HCT116 (cell line): ENCODE measurements around the gene RANBP1. TPM values are rescaled to one million over a fixed set of nuclear protein-coding genes. Genes with fewer than 3 reads are reported as not detected.

Source experiments
- ATAC-seq: fragments of 200-7000 bp; cut with Tn5 transposase; 2 replicates; pipeline ENCODE4 v1.9.1; 2020; ENCODE audit warnings: mild to moderate bottlenecking, moderate library complexity
- BruUV-seq: library from RNA; stranded (reverse); fragments of 400-500 nt; replicated peaks from 2 replicates; lab custom pipeline; 2021; lab: Mats Ljungman, UMichigan
- CTCF ChIA-PET: fragments of 300-600 bp; sonication (Branson Sonifier 250); formaldehyde crosslinking; loops from one replicate; lab custom pipeline; 2021; ENCODE audit warnings: antibody characterized with exemption; lab: Charles Lee
- POLR2A ChIA-PET: fragments of 300-600, 350-600 bp; sonication (Branson Sonifier 250); formaldehyde crosslinking; loops from one replicate; lab custom pipeline; 2021; ENCODE audit warnings: antibody characterized with exemption; lab: Charles Lee
- RAD21 ChIA-PET, 2 experiments: fragments of 300-600 bp; sonication (Branson Sonifier 250); formaldehyde crosslinking; loops; one replicate each; lab custom pipeline; 2023; ENCODE audit warnings: low total read pairs in 2 of 2; ENCODE audit not compliant: uncharacterized antibody in 2 of 2, unreplicated experiment in 2 of 2, low non-redundant PET in 1 of 2; lab: Charles Lee
- DNase-seq: peaks from one replicate; pipeline ENCODE4 v3.0.0-alpha.2; 2010; ENCODE audit warnings: low read depth, low spot score
- H2AFZ ChIP-seq: fragments of 200-600 bp; shearing (Covaris generic), sonication (generic); 2 replicates; pipeline ENCODE4 v1.6.1; 2017; ENCODE audit warnings: low read depth, mixed run types, mixed read lengths, antibody characterized with exemption, low read length; ENCODE audit not compliant: poor library complexity, severe bottlenecking
- H3K27ac ChIP-seq: 2 replicates; pipeline ENCODE4 v1.5.1; 2012; ENCODE audit warnings: low read depth, low read length
- H3K27me3 ChIP-seq: fragments of 200-600 bp; sonication (generic); 2 replicates; pipeline ENCODE4 v1.6.1; 2016; ENCODE audit warnings: mixed run types, low read length, mixed read lengths; ENCODE audit not compliant: insufficient read depth
- H3K36me3 ChIP-seq, 2 experiments: fragments of 200-500 bp in 1 of 2; fragments of 200-600 bp in 1 of 2; sonication (Bioruptor generic) in 1 of 2; sonication (generic) in 1 of 2; 2 replicates each; pipeline versions ENCODE4 v1.5.1 to v1.6.1; 2014 to 2016; ENCODE audit warnings: low read length in 2 of 2, inconsistent platforms in 1 of 2, mixed read lengths in 1 of 2, mixed run types in 1 of 2; ENCODE audit not compliant: insufficient read depth in 2 of 2, control insufficient read depth in 1 of 2
- H3K4me1 ChIP-seq, 2 experiments: fragments of 200-600 bp in 1 of 2; sonication (generic) in 1 of 2; 2 replicates each; pipeline versions ENCODE4 v1.5.1 to v1.6.1; 2012 to 2017; ENCODE audit warnings: low read length in 2 of 2, inconsistent platforms in 1 of 2, mild to moderate bottlenecking in 1 of 2, mixed read lengths in 1 of 2, mixed run types in 1 of 2, moderate library complexity in 1 of 2; ENCODE audit not compliant: insufficient read depth in 2 of 2, control insufficient read depth in 1 of 2
- H3K4me2 ChIP-seq: fragments of 200-600 bp; sonication (generic); 2 replicates; pipeline ENCODE4 v1.6.1; 2017; ENCODE audit warnings: mixed run types, low read length, mixed read lengths
- H3K4me3 ChIP-seq, 2 experiments: fragments of 200-600 bp in 1 of 2; sonication (generic) in 1 of 2; replicated peaks in 1 of 2; 2 replicates each; pipeline ENCODE4 v1.5.1; 2011 to 2016; ENCODE audit warnings: low read length in 2 of 2, control low read depth in 1 of 2, low read depth in 1 of 2, mild to moderate bottlenecking in 1 of 2, mixed read lengths in 1 of 2, mixed run types in 1 of 2
- H3K79me2 ChIP-seq: fragments of 200-600 bp; sonication (generic); 2 replicates; pipeline ENCODE4 v1.6.1; 2017; ENCODE audit warnings: mild to moderate bottlenecking, mixed run types, low read length, moderate library complexity, mixed read lengths; ENCODE audit not compliant: insufficient read depth
- H3K9ac ChIP-seq: fragments of 200-600 bp; sonication (generic); 2 replicates; pipeline ENCODE4 v1.6.1; 2016; ENCODE audit warnings: low read length, mixed read lengths
- H3K9me2 ChIP-seq: fragments of 200-600 bp; sonication (generic), shearing (Covaris generic); 2 replicates; pipeline ENCODE4 v1.6.1; 2017; ENCODE audit warnings: mixed run types, mild to moderate bottlenecking, moderate library complexity; ENCODE audit not compliant: insufficient read depth
- H3K9me3 ChIP-seq, 2 experiments: fragments of 200-500 bp in 1 of 2; fragments of 200-600 bp in 1 of 2; sonication (Bioruptor generic) in 1 of 2; sonication (generic) in 1 of 2; 2 replicates each; pipeline ENCODE4 v1.6.1; 2014 to 2017; ENCODE audit warnings: low read length in 2 of 2, mixed read lengths in 2 of 2, inconsistent platforms in 1 of 2, low read depth in 1 of 2, mild to moderate bottlenecking in 1 of 2, mixed run types in 1 of 2, moderate library complexity in 1 of 2; ENCODE audit not compliant: control insufficient read depth in 1 of 2, insufficient read depth in 1 of 2
- H4K20me1 ChIP-seq: fragments of 200-600 bp; sonication (generic), shearing (Covaris generic); 2 replicates; pipeline ENCODE4 v1.6.1; 2017; ENCODE audit warnings: mixed run types, mild to moderate bottlenecking, moderate library complexity; ENCODE audit not compliant: insufficient read depth
- ATF3 ChIP-seq: IDR thresholded peaks from 2 replicates; pipeline ENCODE4 v1.6.1; 2012
- CBX3 ChIP-seq: IDR thresholded peaks from 2 replicates; pipeline ENCODE4 v1.6.1; 2012; ENCODE audit warnings: low read depth
- CEBPB ChIP-seq: IDR thresholded peaks from 2 replicates; pipeline ENCODE4 v1.6.1; 2012; ENCODE audit warnings: low read depth
- EGR1 ChIP-seq: IDR thresholded peaks from 2 replicates; pipeline ENCODE4 v1.6.1; 2012; ENCODE audit warnings: low read depth
- ELF1 ChIP-seq: IDR thresholded peaks from 2 replicates; pipeline ENCODE4 v1.6.1; 2012; ENCODE audit warnings: low read depth, borderline replicate concordance
- EZH2 ChIP-seq: fragments of 200-600 bp; sonication (generic); IDR thresholded peaks from 2 replicates; pipeline ENCODE4 v1.6.1; 2017; ENCODE audit warnings: antibody characterized with exemption, mixed run types
- POLR2A ChIP-seq: IDR thresholded peaks from 2 replicates; pipeline ENCODE4 v1.7.0; 2011; ENCODE audit warnings: borderline replicate concordance; ENCODE audit not compliant: insufficient read depth, insufficient read length; ENCODE audit errors: extremely low read depth
- POLR2AphosphoS5 ChIP-seq: IDR thresholded peaks from 2 replicates; pipeline ENCODE4 v1.6.1; 2011; ENCODE audit warnings: mild to moderate bottlenecking, low read depth, low read length, moderate library complexity
- RAD21 ChIP-seq: IDR thresholded peaks from 2 replicates; pipeline ENCODE4 v1.6.1; 2012; ENCODE audit warnings: low read depth, mild to moderate bottlenecking
- SRF ChIP-seq: IDR thresholded peaks from 2 replicates; pipeline ENCODE4 v1.6.1; 2012; ENCODE audit warnings: low read depth
- TCF7L2 ChIP-seq: IDR thresholded peaks from 2 replicates; pipeline ENCODE4 v1.7.0; 2011; ENCODE audit warnings: borderline replicate concordance, inconsistent platforms; ENCODE audit not compliant: insufficient read depth, insufficient read length; ENCODE audit errors: extremely low read depth
- ZBTB33 ChIP-seq: IDR thresholded peaks from 2 replicates; pipeline ENCODE4 v1.6.1; 2011; ENCODE audit warnings: mild to moderate bottlenecking, low read length, moderate library complexity; ENCODE audit not compliant: insufficient replicate concordance; ENCODE audit errors: extremely low read depth
- ZFX ChIP-seq: fragments of 450-650 bp; IDR thresholded peaks from 2 replicates; pipeline ENCODE4 v1.6.1; 2017
- ZNF274 ChIP-seq: fragments of 200-500 bp; sonication (Bioruptor generic); IDR thresholded peaks from 2 replicates; pipeline ENCODE4 v1.6.1; 2014; ENCODE audit warnings: mild to moderate bottlenecking, low read depth, low read length, inconsistent platforms
- intact Hi-C: fragments of 100-400 bp; cut with micrococcal nuclease; formaldehyde crosslinking; loops from 2 replicates; pipeline ENCODE4 v1.10.0; 2022
- total RNA-seq: library from RNA; stranded (reverse); gene quantifications from one replicate; pipeline ENCODE4 v1.2.1, GENCODE V29; 2021; ENCODE audit not compliant: unreplicated experiment
- TF ChIP-seq, protein P1 (sequence below), 3 experiments: fragments of 200-600 bp in 1 of 3; sonication (generic) in 1 of 3; IDR thresholded peaks in 2 of 3; conservative IDR thresholded peaks in 1 of 3; 2 replicates each; pipeline ENCODE4 v1.5.1; 2012 to 2017; ENCODE audit warnings: low read depth in 2 of 3, low read length in 2 of 3, antibody characterized with exemption in 1 of 3, borderline replicate concordance in 1 of 3, control low read depth in 1 of 3, mild to moderate bottlenecking in 1 of 3, mixed read lengths in 1 of 3, mixed run types in 1 of 3, moderate library complexity in 1 of 3; ENCODE audit not compliant: insufficient read depth in 1 of 3

RANBP1 gene
- total RNA-seq, 1 experiment from 2014 or later = 351 TPM

DNA sequence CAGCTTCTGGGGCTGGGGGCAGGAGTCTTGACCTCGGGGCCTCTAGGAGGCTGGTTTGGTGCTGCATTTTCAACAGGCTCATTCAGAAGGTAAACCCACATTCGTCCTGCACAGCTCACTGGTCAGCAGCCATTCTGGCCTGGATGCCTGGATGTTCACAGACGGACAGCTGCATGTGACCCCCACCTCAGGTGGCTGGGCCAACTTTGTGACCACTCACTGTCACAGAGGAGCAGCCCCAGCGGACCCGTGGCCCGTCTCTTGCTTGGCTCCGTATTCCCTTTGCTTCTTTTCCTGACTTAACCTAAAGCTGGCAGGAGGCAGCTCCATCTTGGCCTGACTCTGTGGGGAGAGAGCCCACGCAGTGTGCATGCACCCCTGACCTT, 27.6 kb upstream of the RANBP1 start (continued):
- TF ChIP-seq ZNF274 = no peak

- Histone ChIP-seq H3K4me1 (peaks cover 0 to 8% of the 10 kb centered on the region in 2 experiments; a peak in 2 of 4 replicates), H3K36me3 (peaks cover 81 to 84% of the 10 kb centered on the region in 2 experiments), H4K20me1 (peaks cover 11% of the 10 kb centered on the region; the same call in 1 of the 2 replicates), H3K9me3 (no peaks in the 10 kb centered on the region), H3K4me2 (no peak overlapping the region), H3K9ac (no peak overlapping the region), H3K9me2 (no peaks in the 10 kb centered on the region), H3K27me3 (no peaks in the 10 kb centered on the region), H3K27ac (no peak overlapping the region), H3K4me3 (no peak overlapping the region), H3K79me2 (peaks cover 83% of the 10 kb centered on the region), H2AFZ (no peak overlapping the region)
- BruUV-seq = no TSS peak
- ChIA-PET RAD21 (no interaction called here), POLR2A (no interaction called here), CTCF (no interaction called here)
- TF ChIP-seq SRF = no peak
- TF ChIP-seq EGR1 = no peak
- no peak for TF ChIP-seq TCF7L2
- TF ChIP-seq RAD21 = no peak
- TF ChIP-seq, protein P1, sequence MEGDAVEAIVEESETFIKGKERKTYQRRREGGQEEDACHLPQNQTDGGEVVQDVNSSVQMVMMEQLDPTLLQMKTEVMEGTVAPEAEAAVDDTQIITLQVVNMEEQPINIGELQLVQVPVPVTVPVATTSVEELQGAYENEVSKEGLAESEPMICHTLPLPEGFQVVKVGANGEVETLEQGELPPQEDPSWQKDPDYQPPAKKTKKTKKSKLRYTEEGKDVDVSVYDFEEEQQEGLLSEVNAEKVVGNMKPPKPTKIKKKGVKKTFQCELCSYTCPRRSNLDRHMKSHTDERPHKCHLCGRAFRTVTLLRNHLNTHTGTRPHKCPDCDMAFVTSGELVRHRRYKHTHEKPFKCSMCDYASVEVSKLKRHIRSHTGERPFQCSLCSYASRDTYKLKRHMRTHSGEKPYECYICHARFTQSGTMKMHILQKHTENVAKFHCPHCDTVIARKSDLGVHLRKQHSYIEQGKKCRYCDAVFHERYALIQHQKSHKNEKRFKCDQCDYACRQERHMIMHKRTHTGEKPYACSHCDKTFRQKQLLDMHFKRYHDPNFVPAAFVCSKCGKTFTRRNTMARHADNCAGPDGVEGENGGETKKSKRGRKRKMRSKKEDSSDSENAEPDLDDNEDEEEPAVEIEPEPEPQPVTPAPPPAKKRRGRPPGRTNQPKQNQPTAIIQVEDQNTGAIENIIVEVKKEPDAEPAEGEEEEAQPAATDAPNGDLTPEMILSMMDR (IDR thresholded peaks at IDR 0.05 in 2 of 3, conservative IDR thresholded peaks at IDR 0.05 in 1 of 3; ENCODE audit: borderline replicate concordance in 1 of 3, insufficient read depth in 1 of 3, low read depth in 2 of 3, low read length in 2 of 3) = no peak
- no peak for TF ChIP-seq POLR2A
- TF ChIP-seq EZH2 = no peak
- TF ChIP-seq ZBTB33 = no peak
- TF ChIP-seq ATF3 = no peak
- no peak for TF ChIP-seq ELF1
- no peak for TF ChIP-seq ZNF274
- no peak for TF ChIP-seq CBX3
- no peak for TF ChIP-seq ZFX
- TF ChIP-seq CEBPB = no peak
- TF ChIP-seq POLR2AphosphoS5 = no peak
- DNase-seq = no peak
- intact Hi-C loops = loop anchor here (10.0 kb wide), 1 partner anchor 105 kb away; no protein-coding TSS in a partner anchor
- ATAC-seq = no peak
Measured at GRCh38 chr22:20089226-20089976, 26.5 kb upstream of the RANBP1 start.
